ENCODE results near the gene ABHD6. TPM values are rescaled to one million over a fixed set of nuclear protein-coding genes. Genes with fewer than 3 reads are reported as not detected.
A peak's percentile ranks its signal among the peaks of the same experiment; 100 is the strongest.

ABHD6 gene
- total and polyA plus RNA-seq, 9 of the 15 experiments (the other 6 are each of a cell fraction or from before 2014, with no cell fraction given), result 0.53 to 3.6 (median 2.5) TPM

DNA sequence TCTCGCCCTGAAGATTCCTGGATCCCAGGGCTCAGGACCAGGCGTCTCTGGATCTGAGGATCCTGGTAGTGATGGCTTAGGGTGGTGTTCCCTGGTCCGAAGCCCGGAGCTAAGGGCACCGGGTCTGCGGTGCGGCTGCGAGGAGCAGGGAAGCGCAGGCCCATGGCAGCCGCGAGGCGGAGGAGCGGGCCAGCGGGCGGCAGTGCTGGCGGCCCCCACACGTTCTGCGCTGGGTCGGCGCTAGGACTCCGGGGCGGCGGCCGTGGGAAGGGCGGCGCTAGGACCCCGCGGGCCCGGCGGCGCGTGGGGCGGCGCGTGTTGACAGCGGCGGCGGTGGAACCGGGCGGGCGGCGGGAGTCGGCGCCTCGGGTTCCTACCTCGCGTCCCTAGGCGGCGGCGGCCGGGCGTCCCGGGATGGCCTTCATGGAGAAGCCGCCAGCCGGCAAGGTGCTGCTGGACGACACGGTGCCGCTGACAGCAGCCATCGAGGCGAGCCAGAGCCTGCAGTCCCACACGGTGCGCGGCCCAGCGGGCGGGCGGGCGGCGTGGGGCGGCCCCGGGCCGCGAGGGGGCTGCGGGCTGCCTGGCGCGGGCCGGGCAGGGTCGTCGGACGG lies 95.1 kb downstream of the ABHD6 start, which contains the start of gene PXK:
PXK (plus strand) TSS at position 318 of the 614 bp plus-strand sequence; CDS start at position 415, 97 bp downstream.
- no peaks in the 10 kb centered on the region for H3K9me1 ChIP-seq (ENCODE audit: control insufficient read depth, insufficient read depth, low read length)
- 14% methylated on average over 5 of the region's 79 CpGs for WGBS (ENCODE audit: insufficient coverage, low coverage, missing lambda C conversion rate)
- ATAC-seq (peak; percentile 86), DNase-seq (ENCODE audit: extremely low read depth in 1 of 4, low spot score in 3 of 4) (peak; percentile 70 to 78 (median 74)), FAIRE-seq (no peak)
- H3K4me1 ChIP-seq (replicated peaks in 1 of 2; ENCODE audit: control insufficient read depth in 2 of 2, insufficient read depth in 2 of 2, low read length in 2 of 2), result peaks cover 16 to 21% of the 10 kb centered on the region in 2 experiments; a peak in 4 of 5 replicates
- CTCF ChIA-PET (ENCODE audit: low intra/inter-chr PET ratio), result no interaction called here
- no peaks in the 10 kb centered on the region for H3K27me3 ChIP-seq (ENCODE audit: control insufficient read depth in 2 of 2, insufficient read depth in 2 of 2, low read length in 2 of 2)
- H3K36me3 ChIP-seq (ENCODE audit: control insufficient read depth, insufficient read depth, low read length), result no peaks in the 10 kb centered on the region
- POLR2A ChIA-PET, result interaction anchor here (0.8 to 2.2 kb wide), 4 partner anchors 11 to 45 kb away, joined by 4 to 6 read pairs (median 6); no protein-coding TSS in a partner anchor
- no peaks in the 10 kb centered on the region for H3K9me3 ChIP-seq (replicated peaks; ENCODE audit: control insufficient read depth, insufficient read depth, low read depth, low read length)
- H3K79me2 ChIP-seq (ENCODE audit: control insufficient read depth, insufficient read depth, low read length), result peaks cover 28% of the 10 kb centered on the region
- intact Hi-C loops (cut with micrococcal nuclease), result loop anchor here (2.0 kb wide), 1 partner anchor 158 kb away; no protein-coding TSS in a partner anchor
- H4K20me1 ChIP-seq (replicated peaks; ENCODE audit: control insufficient read depth, insufficient read depth, low read length), result no peaks in the 10 kb centered on the region
- H2AFZ ChIP-seq (ENCODE audit: low read depth, low read length), result peak within 1 kb of the TSS; percentile 96
- H3K4me3 ChIP-seq, result peak within 1 kb of the TSS; percentile 72
- H3K9ac ChIP-seq (ENCODE audit: insufficient read depth in 1 of 2, low read depth in 2 of 2, low read length in 2 of 2), result peak within 1 kb of the TSS; percentile 63 to 92
- peak within 1 kb of the TSS; percentile 90 for H3K4me2 ChIP-seq (ENCODE audit: insufficient read depth, low read length)
- no TSS peak for BruUV-seq (replicated peaks)
- peak within 1 kb of the TSS; percentile 64 for H3K27ac ChIP-seq (ENCODE audit: extremely low read depth, low read depth, low read length)
- in situ Hi-C loops (cut with MboI), result no loop called here
- TF ChIP-seq ZNF75A (CRISPR knock-in tag; IDR thresholded peaks at IDR 0.05) (no peak), HMGN3 (IDR thresholded peaks at IDR 0.05; ENCODE audit: borderline replicate concordance, extremely low read depth, insufficient read length, low read depth, low read length) (peak; percentile 43), ZNF764 (CRISPR knock-in tag; IDR thresholded peaks at IDR 0.05; ENCODE audit: low read depth) (no peak), CBX8 (IDR thresholded peaks at IDR 0.05; ENCODE audit: borderline replicate concordance, extremely low read depth, low read depth, low read length, poor library complexity, severe bottlenecking) (no peak), TAL1 (IDR thresholded peaks at IDR 0.05) (no peak), SIX5 (IDR thresholded peaks at IDR 0.05; ENCODE audit: borderline replicate concordance in 1 of 2, insufficient read depth in 1 of 2, low read depth in 1 of 2, low read length in 2 of 2) (no peak), CEBPB (tag; IDR thresholded peaks at IDR 0.05) (no peak), RBFOX2 (IDR thresholded peaks at IDR 0.05; ENCODE audit: low read depth, low read length) (peak; percentile 77), ZNF384 (IDR thresholded peaks at IDR 0.05; ENCODE audit: low read depth, low read length) (no peak), TEAD1 (CRISPR knock-in tag; IDR thresholded peaks at IDR 0.05) (peak in 1 of 2 experiments; percentile 19; a peak in 1 of 4 replicates), FOXJ2 (tag; IDR thresholded peaks at IDR 0.05) (0 out of 2 replicates have a peak, but pooled peaks have one; percentile 25), ZBTB1 (CRISPR knock-in tag; IDR thresholded peaks at IDR 0.05; ENCODE audit: borderline replicate concordance, low read depth) (peak; percentile 60; the same call in 1 of the 2 replicates), MYC (IDR thresholded peaks at IDR 0.05; ENCODE audit: low read depth, low read length) (peak; percentile 84), MYC (CRISPR knock-in tag; IDR thresholded peaks at IDR 0.05; ENCODE audit: borderline replicate concordance, low read depth) (no peak), ATF7 (IDR thresholded peaks at IDR 0.05) (peak; percentile 29; the same call in 1 of the 2 replicates), NONO (IDR thresholded peaks at IDR 0.05; ENCODE audit: low read depth in 2 of 2, low read length in 1 of 2) (peak in 1 of 2 experiments; percentile 72; a peak in 2 of 4 replicates), BHLHE40 (IDR thresholded peaks at IDR 0.05; ENCODE audit: low read length) (peak; percentile 38; the same call in 1 of the 2 replicates), ZNF639 (CRISPR knock-in tag; conservative IDR thresholded peaks at IDR 0.05 in 1 of 2, IDR thresholded peaks at IDR 0.05 in 1 of 2) (peak in 1 of 2 experiments; percentile 75; a peak in 2 of 4 replicates)
- TF ChIP-seq, protein P1, sequence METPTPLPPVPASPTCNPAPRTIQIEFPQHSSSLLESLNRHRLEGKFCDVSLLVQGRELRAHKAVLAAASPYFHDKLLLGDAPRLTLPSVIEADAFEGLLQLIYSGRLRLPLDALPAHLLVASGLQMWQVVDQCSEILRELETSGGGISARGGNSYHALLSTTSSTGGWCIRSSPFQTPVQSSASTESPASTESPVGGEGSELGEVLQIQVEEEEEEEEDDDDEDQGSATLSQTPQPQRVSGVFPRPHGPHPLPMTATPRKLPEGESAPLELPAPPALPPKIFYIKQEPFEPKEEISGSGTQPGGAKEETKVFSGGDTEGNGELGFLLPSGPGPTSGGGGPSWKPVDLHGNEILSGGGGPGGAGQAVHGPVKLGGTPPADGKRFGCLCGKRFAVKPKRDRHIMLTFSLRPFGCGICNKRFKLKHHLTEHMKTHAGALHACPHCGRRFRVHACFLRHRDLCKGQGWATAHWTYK (CRISPR knock-in tag; IDR thresholded peaks at IDR 0.05), result no peak

Data from K562 (cell line).